A673 (cell line): Measurements from ENCODE around the gene HES1.

ENCODE experiments used
- CTCF ChIP-seq: fragments of 300-800, 200-600 bp; sonication (generic); conservative IDR thresholded peaks from 2 replicates; pipeline ENCODE4 v1.5.1; 2017; ENCODE audit warnings: low read depth, mild to moderate bottlenecking, antibody characterized with exemption, low read length, moderate library complexity, mixed read lengths
- EZH2 ChIP-seq: fragments of 200-600 bp; sonication (generic); IDR thresholded peaks from 2 replicates; pipeline ENCODE4 v1.6.1; 2017; ENCODE audit warnings: borderline replicate concordance, low read depth, mild to moderate bottlenecking, mixed read lengths, antibody characterized with exemption, low read length; ENCODE audit not compliant: poor library complexity, severe bottlenecking

- TF ChIP-seq CTCF (no peak), EZH2 (no peak)
Observed at GRCh38 chr3:194177141-194177540, 41.2 kb downstream of the HES1 start.
